HepG2 (cell line): ENCODE results near the gene CEACAM3. TPM values are rescaled to one million over a fixed set of nuclear protein-coding genes. Genes with fewer than 3 reads are reported as not detected.

Experiments used
- ATAC-seq: fragments of 200-7000 bp; cut with Tn5 transposase; 3 replicates; pipeline ENCODE4 v1.9.1; 2020; ENCODE audit warnings: mild to moderate bottlenecking, moderate library complexity
- BruUV-seq: library from RNA; stranded (reverse); fragments of 400-500 nt; replicated peaks from 2 replicates; lab custom pipeline; 2021; lab: Mats Ljungman, UMichigan
- CTCF ChIA-PET: fragments of 300-600 bp; formaldehyde crosslinking; extraction: SDS; loops from one replicate; lab custom pipeline; 2021; ENCODE audit warnings: low total read pairs, inconsistent platforms, low intra/inter-chr PET ratio; lab: Yijun Ruan, JAX
- POLR2A ChIA-PET: fragments of 350-600 bp; sonication (Branson Sonifier 250); formaldehyde crosslinking; loops from one replicate; lab custom pipeline; 2020; ENCODE audit warnings: antibody characterized with exemption, inconsistent platforms; lab: Yijun Ruan, JAX
- DNase-seq: peaks from one replicate; pipeline ENCODE4 v3.0.0-alpha.2; 2015; ENCODE audit warnings: low spot score
- FAIRE-seq: peaks from 3 replicates; lab custom pipeline; 2011; peaks lifted over from hg19 to GRCh38; lab: Jason Lieb, UNC
- H2AFZ ChIP-seq: one replicate; pipeline ENCODE4 v1.6.1; 2011; ENCODE audit warnings: low read length, inconsistent platforms
- H3K27ac ChIP-seq: fragments of 300-600 bp; 3 replicates; pipeline ENCODE4 v1.8.0; 2011; ENCODE audit warnings: mixed run types, mild to moderate bottlenecking, mixed read lengths, low read length, inconsistent platforms; ENCODE audit not compliant: insufficient read depth; ENCODE audit errors: extremely low read length
- H3K27me3 ChIP-seq, 2 experiments: fragments of 200-600 bp in 1 of 2; 2 replicates in 1 of 2; 3 replicates in 1 of 2; pipeline versions ENCODE4 v1.6.0 to v1.8.0; 2011; ENCODE audit warnings: low read length in 2 of 2, mild to moderate bottlenecking in 2 of 2, moderate library complexity in 2 of 2, inconsistent platforms in 1 of 2; ENCODE audit not compliant: insufficient read depth in 2 of 2, control insufficient read depth in 1 of 2
- H3K36me3 ChIP-seq, 2 experiments: fragments of 200-600 bp in 1 of 2; replicated peaks in 1 of 2; 2 replicates in 1 of 2; 3 replicates in 1 of 2; pipeline versions ENCODE4 v1.5.1 to v1.8.0; 2011; ENCODE audit warnings: low read length in 2 of 2, inconsistent platforms in 1 of 2; ENCODE audit not compliant: insufficient read depth in 2 of 2, control insufficient read depth in 1 of 2
- H3K4me1 ChIP-seq: 2 replicates; pipeline ENCODE4 v1.5.1; 2012; ENCODE audit warnings: low read length, inconsistent platforms; ENCODE audit not compliant: insufficient read depth
- H3K4me2 ChIP-seq: 2 replicates; pipeline ENCODE4 v1.6.0; 2011; ENCODE audit warnings: low read depth, low read length, inconsistent platforms
- H3K4me3 ChIP-seq, 3 experiments: fragments of 200-600 bp in 1 of 3; sonication (generic), shearing (Covaris generic) in 1 of 3; replicated peaks in 1 of 3; 2 replicates each; pipeline ENCODE4 v1.5.1; 2011 to 2016; ENCODE audit warnings: low read length in 3 of 3, inconsistent platforms in 2 of 3, low read depth in 2 of 3, mild to moderate bottlenecking in 2 of 3, control low read depth in 1 of 3, mixed read lengths in 1 of 3; ENCODE audit not compliant: insufficient read depth in 1 of 3
- H3K79me2 ChIP-seq: one replicate; pipeline ENCODE4 v1.6.1; 2011; ENCODE audit warnings: low read length, inconsistent platforms; ENCODE audit not compliant: insufficient read depth
- H3K9ac ChIP-seq: 2 replicates; pipeline ENCODE4 v1.6.0; 2011; ENCODE audit warnings: mild to moderate bottlenecking, low read depth, low read length, inconsistent platforms; ENCODE audit not compliant: insufficient read depth
- H3K9me3 ChIP-seq: 2 replicates; pipeline ENCODE4 v1.5.1; 2012; ENCODE audit warnings: mild to moderate bottlenecking, low read length
- H4K20me1 ChIP-seq: 2 replicates; pipeline ENCODE4 v1.6.0; 2011; ENCODE audit warnings: inconsistent platforms, mild to moderate bottlenecking, low read length, moderate library complexity; ENCODE audit not compliant: insufficient read depth
- ASH2L ChIP-seq: fragments of 300-600, 200-600 bp; sonication (generic); IDR thresholded peaks from 2 replicates; pipeline ENCODE4 v1.7.0; 2017; ENCODE audit warnings: low read depth, mild to moderate bottlenecking, moderate library complexity, mixed read lengths, low read length; ENCODE audit not compliant: insufficient read length
- CAMTA2 ChIP-seq: sonication (generic); formaldehyde crosslinking; IDR thresholded peaks from 2 replicates; pipeline ENCODE4 v1.4.0; 2020; ENCODE audit warnings: mild to moderate bottlenecking, missing genetic modification reagents, borderline replicate concordance
- MAX ChIP-seq: IDR thresholded peaks from 2 replicates; pipeline ENCODE4 v1.6.1; 2012; ENCODE audit warnings: inconsistent platforms
- THAP11 ChIP-seq: IDR thresholded peaks from 2 replicates; pipeline ENCODE4 v1.6.1; 2016; ENCODE audit warnings: missing biosample characterization, missing genetic modification reagents
- ZNF264 ChIP-seq: sonication (generic); formaldehyde crosslinking; IDR thresholded peaks from 2 replicates; pipeline ENCODE4 v1.4.0; 2020; ENCODE audit warnings: missing genetic modification reagents
- ZNF570 ChIP-seq: sonication (generic); formaldehyde crosslinking; IDR thresholded peaks from 2 replicates; pipeline ENCODE4 v1.4.0; 2020; ENCODE audit warnings: mild to moderate bottlenecking, missing genetic modification reagents, borderline replicate concordance
- ZNF704 ChIP-seq: sonication (generic); formaldehyde crosslinking; IDR thresholded peaks from 2 replicates; pipeline ENCODE4 v1.8.1; 2023; ENCODE audit warnings: mild to moderate bottlenecking, inconsistent platforms, moderate library complexity, missing genetic modification reagents, borderline replicate concordance
- ZNF841 ChIP-seq: sonication (generic); formaldehyde crosslinking; IDR thresholded peaks from 2 replicates; pipeline ENCODE4 v1.8.1; 2023; ENCODE audit warnings: missing genetic modification reagents, borderline replicate concordance
- WGBS: methylation state at CpG from one replicate; pipeline ENCODE4 v1.1.6; 2017; ENCODE audit warnings: low lambda C conversion rate; 5-methylcytosine and 5-hydroxymethylcytosine counted together
- in situ Hi-C: cut with HindIII; loops from 2 replicates; pipeline ENCODE4 v1.10.0; 2017; ENCODE audit warnings: low pct_unique_long_range_greater_than_20kb; ENCODE audit not compliant: extremely low pct_ligation_motif_present
- intact Hi-C: fragments of 100-400 bp; cut with micrococcal nuclease; formaldehyde crosslinking; loops from one replicate; pipeline ENCODE4 v1.10.0; 2022; ENCODE audit not compliant: unreplicated experiment
- polyA plus RNA-seq, 8 experiments: library from polyadenylated mRNA; depleted of rRNA in 3 of 8; stranded (reverse) in 7 of 8; unstranded in 1 of 8; fragments of >200 nt; fragmentation: Illumina TruSeq in 4 of 8; extraction: Trizol in 4 of 8; gene quantifications; 2 replicates each; pipeline versions ENCODE4 v1.2.1 to v1.2.3, GENCODE V29; 2011 to 2016; ENCODE audit warnings: low read depth in 4 of 8, missing spikeins in 1 of 8, mixed read lengths in 1 of 8; ENCODE audit not compliant: insufficient read depth in 1 of 8
- total RNA-seq, 5 experiments: library from RNA; depleted of rRNA; stranded (reverse); fragments of >200 nt; fragmentation: Illumina TruSeq; extraction: Trizol; gene quantifications; 2 replicates each; pipeline ENCODE4 v1.2.3, GENCODE V29; 2016; ENCODE audit warnings: low read depth in 1 of 5
- TF ChIP-seq, protein P1 (sequence below): sonication (generic); formaldehyde crosslinking; IDR thresholded peaks from 2 replicates; pipeline ENCODE4 v1.8.1; 2023; ENCODE audit warnings: mild to moderate bottlenecking, moderate library complexity, missing genetic modification reagents
- TF ChIP-seq, protein P2 (sequence below): sonication (generic); formaldehyde crosslinking; IDR thresholded peaks from 2 replicates; pipeline ENCODE4 v1.5.0; 2020; ENCODE audit warnings: missing genetic modification reagents
- TF ChIP-seq, protein P3 (sequence below): sonication (generic); formaldehyde crosslinking; IDR thresholded peaks from 2 replicates; pipeline ENCODE4 v1.4.0; 2020; ENCODE audit warnings: missing genetic modification reagents
- TF ChIP-seq, protein P4 (sequence below): sonication (generic); formaldehyde crosslinking; IDR thresholded peaks from 2 replicates; pipeline ENCODE4 v1.4.0; 2020; ENCODE audit warnings: missing genetic modification reagents, mild to moderate bottlenecking, borderline replicate concordance

CEACAM3 gene
- total and polyA plus RNA-seq, 2 of the 13 experiments (the other 11 are each of a cell fraction or from before 2014, with no cell fraction given), result not detected

DNA sequence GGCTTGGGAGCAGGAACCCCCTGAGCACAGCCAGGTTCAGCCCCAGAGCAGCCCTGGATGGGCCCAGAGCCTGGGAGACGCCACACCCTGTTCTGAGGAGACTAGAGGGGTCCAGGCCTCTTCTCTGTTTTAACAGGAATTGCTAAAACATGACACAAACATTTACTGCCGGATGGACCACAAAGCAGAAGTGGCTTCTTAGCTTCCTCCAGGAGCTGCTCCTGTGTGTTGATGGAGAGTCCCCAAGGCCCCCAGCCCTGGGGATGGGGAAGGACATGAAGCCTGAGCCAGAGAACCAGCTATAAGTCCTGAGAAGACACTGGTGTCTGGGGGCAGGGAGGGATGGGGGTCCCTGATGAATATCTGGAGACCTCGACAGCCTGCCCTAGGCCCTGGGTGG, 14.6 kb downstream of the CEACAM3 start:
- DNase-seq, result no peak
- Histone ChIP-seq H3K9ac (no peak overlapping the region), H3K36me3 (no peaks in the 10 kb centered on the region), H3K4me3 (no peak overlapping the region), H3K79me2 (no peaks in the 10 kb centered on the region), H4K20me1 (no peaks in the 10 kb centered on the region), H3K27ac (no peak overlapping the region), H3K4me2 (no peak overlapping the region), H3K27me3 (peaks cover 2 to 4% of the 10 kb centered on the region in 2 experiments; a peak in 3 of 5 replicates), H2AFZ (no peak overlapping the region), H3K4me1 (no peaks in the 10 kb centered on the region), H3K9me3 (no peaks in the 10 kb centered on the region)
- intact Hi-C loops (no loop called here), in situ Hi-C loops (no loop called here)
- no TSS peak for BruUV-seq
- POLR2A ChIA-PET, result no interaction called here
- no peak for ATAC-seq
- no peak for FAIRE-seq
- CTCF ChIA-PET, result no interaction called here
- 0% methylated on average over 2 of the region's 3 CpGs for WGBS
- TF ChIP-seq, protein P1, sequence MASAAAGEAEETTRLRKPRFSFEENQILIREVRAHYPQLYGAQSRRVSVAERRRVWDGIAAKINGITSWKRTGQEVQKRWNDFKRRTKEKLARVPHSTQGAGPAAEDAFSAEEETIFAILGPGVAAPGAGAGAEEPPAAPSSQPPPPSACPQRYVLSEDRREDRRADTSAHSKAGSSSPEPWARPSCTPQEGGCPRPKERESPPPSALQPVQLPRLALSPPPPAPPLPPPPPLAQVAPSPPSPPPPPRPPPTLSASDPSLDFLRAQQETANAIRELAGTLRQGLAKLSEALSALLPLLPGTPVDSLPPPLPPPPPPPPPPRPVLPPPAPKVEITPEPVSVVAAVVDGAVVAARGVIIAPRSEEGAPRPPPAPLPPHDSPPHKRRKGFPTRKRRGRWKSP, result no peak
- TF ChIP-seq ASH2L (no peak), ZNF841 (CRISPR knock-in tag) (no peak), THAP11 (no peak), ZNF264 (CRISPR knock-in tag) (no peak), CAMTA2 (CRISPR knock-in tag) (no peak), MAX (no peak), ZNF704 (no peak), ZNF570 (CRISPR knock-in tag) (no peak)
- TF ChIP-seq, protein P2, sequence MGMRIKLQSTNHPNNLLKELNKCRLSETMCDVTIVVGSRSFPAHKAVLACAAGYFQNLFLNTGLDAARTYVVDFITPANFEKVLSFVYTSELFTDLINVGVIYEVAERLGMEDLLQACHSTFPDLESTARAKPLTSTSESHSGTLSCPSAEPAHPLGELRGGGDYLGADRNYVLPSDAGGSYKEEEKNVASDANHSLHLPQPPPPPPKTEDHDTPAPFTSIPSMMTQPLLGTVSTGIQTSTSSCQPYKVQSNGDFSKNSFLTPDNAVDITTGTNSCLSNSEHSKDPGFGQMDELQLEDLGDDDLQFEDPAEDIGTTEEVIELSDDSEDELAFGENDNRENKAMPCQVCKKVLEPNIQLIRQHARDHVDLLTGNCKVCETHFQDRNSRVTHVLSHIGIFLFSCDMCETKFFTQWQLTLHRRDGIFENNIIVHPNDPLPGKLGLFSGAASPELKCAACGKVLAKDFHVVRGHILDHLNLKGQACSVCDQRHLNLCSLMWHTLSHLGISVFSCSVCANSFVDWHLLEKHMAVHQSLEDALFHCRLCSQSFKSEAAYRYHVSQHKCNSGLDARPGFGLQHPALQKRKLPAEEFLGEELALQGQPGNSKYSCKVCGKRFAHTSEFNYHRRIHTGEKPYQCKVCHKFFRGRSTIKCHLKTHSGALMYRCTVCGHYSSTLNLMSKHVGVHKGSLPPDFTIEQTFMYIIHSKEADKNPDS (CRISPR knock-in tag), result no peak
- TF ChIP-seq, protein P3, sequence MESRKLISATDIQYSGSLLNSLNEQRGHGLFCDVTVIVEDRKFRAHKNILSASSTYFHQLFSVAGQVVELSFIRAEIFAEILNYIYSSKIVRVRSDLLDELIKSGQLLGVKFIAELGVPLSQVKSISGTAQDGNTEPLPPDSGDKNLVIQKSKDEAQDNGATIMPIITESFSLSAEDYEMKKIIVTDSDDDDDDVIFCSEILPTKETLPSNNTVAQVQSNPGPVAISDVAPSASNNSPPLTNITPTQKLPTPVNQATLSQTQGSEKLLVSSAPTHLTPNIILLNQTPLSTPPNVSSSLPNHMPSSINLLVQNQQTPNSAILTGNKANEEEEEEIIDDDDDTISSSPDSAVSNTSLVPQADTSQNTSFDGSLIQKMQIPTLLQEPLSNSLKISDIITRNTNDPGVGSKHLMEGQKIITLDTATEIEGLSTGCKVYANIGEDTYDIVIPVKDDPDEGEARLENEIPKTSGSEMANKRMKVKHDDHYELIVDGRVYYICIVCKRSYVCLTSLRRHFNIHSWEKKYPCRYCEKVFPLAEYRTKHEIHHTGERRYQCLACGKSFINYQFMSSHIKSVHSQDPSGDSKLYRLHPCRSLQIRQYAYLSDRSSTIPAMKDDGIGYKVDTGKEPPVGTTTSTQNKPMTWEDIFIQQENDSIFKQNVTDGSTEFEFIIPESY, result no peak
- TF ChIP-seq, protein P4, sequence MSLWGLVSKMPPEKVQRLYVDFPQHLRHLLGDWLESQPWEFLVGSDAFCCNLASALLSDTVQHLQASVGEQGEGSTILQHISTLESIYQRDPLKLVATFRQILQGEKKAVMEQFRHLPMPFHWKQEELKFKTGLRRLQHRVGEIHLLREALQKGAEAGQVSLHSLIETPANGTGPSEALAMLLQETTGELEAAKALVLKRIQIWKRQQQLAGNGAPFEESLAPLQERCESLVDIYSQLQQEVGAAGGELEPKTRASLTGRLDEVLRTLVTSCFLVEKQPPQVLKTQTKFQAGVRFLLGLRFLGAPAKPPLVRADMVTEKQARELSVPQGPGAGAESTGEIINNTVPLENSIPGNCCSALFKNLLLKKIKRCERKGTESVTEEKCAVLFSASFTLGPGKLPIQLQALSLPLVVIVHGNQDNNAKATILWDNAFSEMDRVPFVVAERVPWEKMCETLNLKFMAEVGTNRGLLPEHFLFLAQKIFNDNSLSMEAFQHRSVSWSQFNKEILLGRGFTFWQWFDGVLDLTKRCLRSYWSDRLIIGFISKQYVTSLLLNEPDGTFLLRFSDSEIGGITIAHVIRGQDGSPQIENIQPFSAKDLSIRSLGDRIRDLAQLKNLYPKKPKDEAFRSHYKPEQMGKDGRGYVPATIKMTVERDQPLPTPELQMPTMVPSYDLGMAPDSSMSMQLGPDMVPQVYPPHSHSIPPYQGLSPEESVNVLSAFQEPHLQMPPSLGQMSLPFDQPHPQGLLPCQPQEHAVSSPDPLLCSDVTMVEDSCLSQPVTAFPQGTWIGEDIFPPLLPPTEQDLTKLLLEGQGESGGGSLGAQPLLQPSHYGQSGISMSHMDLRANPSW (CRISPR knock-in tag), result no peak
